Mesenchymal stem cell (in vitro differentiated cells and primary cell): ENCODE measurements around the gene SDSL.

Experiments
- DNase-seq: peaks from one replicate; pipeline ENCODE4 v3.0.0-alpha.2; 2013
- H2AFZ ChIP-seq: one replicate; pipeline ENCODE4 v1.6.1; 2013; ENCODE audit warnings: low read depth, mild to moderate bottlenecking, control low read depth, inconsistent platforms, low read length, moderate library complexity
- H2AK5ac ChIP-seq: 2 replicates; pipeline ENCODE4 v1.6.1; 2013; ENCODE audit warnings: low read length, moderate library complexity, mild to moderate bottlenecking, inconsistent platforms; ENCODE audit not compliant: severe bottlenecking
- H2BK120ac ChIP-seq: one replicate; pipeline ENCODE4 v1.6.1; 2013; ENCODE audit warnings: low read depth, mild to moderate bottlenecking, inconsistent platforms, low read length, moderate library complexity
- H2BK12ac ChIP-seq, 2 experiments: one replicate each; pipeline ENCODE4 v1.6.1; 2013; ENCODE audit warnings: inconsistent platforms in 2 of 2, low read length in 2 of 2, mild to moderate bottlenecking in 2 of 2, moderate library complexity in 2 of 2, control low read depth in 1 of 2
- H2BK15ac ChIP-seq: one replicate; pipeline ENCODE4 v1.6.1; 2013; ENCODE audit warnings: mild to moderate bottlenecking, low read depth, inconsistent platforms; ENCODE audit not compliant: poor library complexity, severe bottlenecking
- H2BK5ac ChIP-seq: 2 replicates; pipeline ENCODE4 v1.6.1; 2013; ENCODE audit warnings: low read depth, mild to moderate bottlenecking, low read length, control low read depth, inconsistent platforms; ENCODE audit not compliant: poor library complexity, severe bottlenecking
- H3K14ac ChIP-seq, 2 experiments: one replicate each; pipeline ENCODE4 v1.6.1; 2013; ENCODE audit warnings: inconsistent platforms in 2 of 2, low read length in 2 of 2, control low read depth in 1 of 2, mild to moderate bottlenecking in 1 of 2, moderate library complexity in 1 of 2
- H3K18ac ChIP-seq, 2 experiments: one replicate each; pipeline ENCODE4 v1.6.1; 2013; ENCODE audit warnings: inconsistent platforms in 2 of 2, low read length in 2 of 2, control low read depth in 1 of 2, low read depth in 1 of 2, mild to moderate bottlenecking in 1 of 2
- H3K23ac ChIP-seq, 2 experiments: one replicate each; pipeline ENCODE4 v1.6.1; 2013; ENCODE audit warnings: inconsistent platforms in 2 of 2, low read length in 2 of 2, mild to moderate bottlenecking in 2 of 2, moderate library complexity in 2 of 2, control low read depth in 1 of 2
- H3K27ac ChIP-seq: 2 replicates; pipeline ENCODE4 v1.5.1; 2013; ENCODE audit warnings: mild to moderate bottlenecking, moderate library complexity, low read length, control low read depth, inconsistent platforms; ENCODE audit not compliant: poor library complexity, severe bottlenecking
- H3K27me3 ChIP-seq, 2 experiments: 2 replicates each; pipeline versions ENCODE4 v1.6.1 to v1.7.0; 2013; ENCODE audit warnings: low read length in 2 of 2, mild to moderate bottlenecking in 2 of 2, moderate library complexity in 2 of 2, control low read depth in 1 of 2, inconsistent platforms in 1 of 2; ENCODE audit not compliant: control insufficient read depth in 1 of 2, insufficient read depth in 1 of 2
- H3K36me3 ChIP-seq, 2 experiments: 2 replicates each; pipeline versions ENCODE4 v1.6.1 to v1.7.0; 2013; ENCODE audit warnings: low read length in 2 of 2, control low read depth in 1 of 2, inconsistent platforms in 1 of 2, low read depth in 1 of 2, mild to moderate bottlenecking in 1 of 2; ENCODE audit not compliant: insufficient read depth in 2 of 2, control insufficient read depth in 1 of 2
- H3K4ac ChIP-seq, 2 experiments: one replicate each; pipeline ENCODE4 v1.6.1; 2013; ENCODE audit warnings: inconsistent platforms in 2 of 2, low read length in 2 of 2, mild to moderate bottlenecking in 2 of 2, moderate library complexity in 2 of 2, control low read depth in 1 of 2, low read depth in 1 of 2
- H3K4me1 ChIP-seq: 2 replicates; pipeline ENCODE4 v1.6.1; 2013; ENCODE audit warnings: low read depth, low read length, control low read depth; ENCODE audit not compliant: control insufficient read depth, insufficient read depth
- H3K4me2 ChIP-seq: 2 replicates; pipeline ENCODE4 v1.6.1; 2013; ENCODE audit warnings: low read length, mild to moderate bottlenecking, inconsistent platforms; ENCODE audit not compliant: poor library complexity, severe bottlenecking
- H3K4me3 ChIP-seq, 2 experiments: 2 replicates each; pipeline versions ENCODE4 v1.5.1 to v1.7.0; 2013; ENCODE audit warnings: low read length in 2 of 2, mild to moderate bottlenecking in 2 of 2, control low read depth in 1 of 2, low read depth in 1 of 2; ENCODE audit not compliant: insufficient read depth in 1 of 2
- H3K79me1 ChIP-seq: replicated peaks from 2 replicates; pipeline ENCODE4 v1.6.1; 2013; ENCODE audit warnings: mild to moderate bottlenecking, control low read depth, low read length, inconsistent platforms; ENCODE audit not compliant: poor library complexity, severe bottlenecking
- H3K9ac ChIP-seq: 2 replicates; pipeline ENCODE4 v1.7.0; 2013; ENCODE audit warnings: mild to moderate bottlenecking, low read length, moderate library complexity
- H3K9me3 ChIP-seq: 2 replicates; pipeline ENCODE4 v1.7.0; 2013; ENCODE audit warnings: mild to moderate bottlenecking, low read length; ENCODE audit not compliant: control insufficient read depth
- H4K8ac ChIP-seq: one replicate; pipeline ENCODE4 v1.6.1; 2013; ENCODE audit warnings: inconsistent platforms, mild to moderate bottlenecking, low read length, moderate library complexity
- H4K91ac ChIP-seq: one replicate; pipeline ENCODE4 v1.6.1; 2013; ENCODE audit warnings: mild to moderate bottlenecking, low read length, inconsistent platforms
- WGBS: methylation state at CpG from one replicate; pipeline ENCODE4 v1.1.7; 2013; ENCODE audit warnings: mixed read lengths; 5-methylcytosine and 5-hydroxymethylcytosine counted together

Gene SDSL

DNA sequence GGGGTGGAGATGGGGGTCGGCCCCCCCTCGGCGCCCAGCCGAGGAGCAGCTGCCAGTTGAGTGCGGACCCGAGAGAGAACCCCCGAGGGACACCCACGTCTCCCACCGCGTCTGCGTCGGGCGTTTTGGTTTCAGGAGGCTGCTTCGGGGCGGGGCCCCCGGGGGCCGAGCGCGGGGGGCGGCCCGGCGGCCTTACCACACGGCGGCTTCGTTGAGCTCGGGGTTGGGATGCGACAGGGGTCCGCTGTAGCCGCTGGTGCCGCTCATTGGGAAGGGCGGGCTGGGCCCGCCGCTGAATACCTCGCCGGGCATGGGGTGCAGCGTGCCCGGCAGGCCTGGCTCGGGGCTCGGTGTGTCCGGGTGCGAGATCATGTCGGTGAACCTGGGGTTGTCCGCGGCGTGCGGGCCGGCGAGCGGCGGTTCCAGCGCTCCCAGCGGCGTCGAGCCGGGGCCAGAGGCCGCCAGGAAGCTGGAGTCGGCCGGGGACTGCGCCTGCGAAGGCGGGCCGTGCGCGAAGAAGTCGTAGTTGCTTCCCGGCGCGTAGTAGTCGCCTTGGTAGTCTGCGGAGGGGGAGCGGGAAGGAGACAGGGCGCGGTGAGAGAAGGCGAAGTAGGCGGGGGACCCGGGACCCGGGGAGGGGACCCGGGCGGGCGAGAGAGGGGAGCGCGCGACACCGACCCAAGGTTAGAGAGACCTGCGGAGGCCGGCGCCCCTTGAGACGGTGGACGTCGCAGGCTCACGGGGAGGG is 41.0 kb downstream of the SDSL start:
- Histone ChIP-seq H2AK5ac (no peak overlapping the region), H3K4me3 (peak overlapping the region in 1 of 2 experiments; percentile 9), H3K36me3 (no peaks in the 10 kb centered on the region), H3K9ac (no peak overlapping the region), H4K91ac (no peak overlapping the region), H2BK5ac (no peak overlapping the region), H3K18ac (no peak overlapping the region), H3K4me2 (peak overlapping the region; percentile 73), H3K27ac (no peak overlapping the region), H3K79me1 (no peaks in the 10 kb centered on the region), H2BK15ac (no peak overlapping the region), H3K23ac (peak overlapping the region in 1 of 2 experiments; percentile 72), H3K4ac (no peak overlapping the region), H4K8ac (no peak overlapping the region), H2BK120ac (no peak overlapping the region), H2AFZ (no peak overlapping the region), H3K14ac (no peak overlapping the region), H2BK12ac (no peak overlapping the region), H3K27me3 (peaks cover 83 to 84% of the 10 kb centered on the region in 2 experiments), H3K9me3 (no peaks in the 10 kb centered on the region), H3K4me1 (peaks cover 43% of the 10 kb centered on the region)
- WGBS = 2% methylated on average over 81 of the region's 91 CpGs
- DNase-seq = no peak

DNA sequence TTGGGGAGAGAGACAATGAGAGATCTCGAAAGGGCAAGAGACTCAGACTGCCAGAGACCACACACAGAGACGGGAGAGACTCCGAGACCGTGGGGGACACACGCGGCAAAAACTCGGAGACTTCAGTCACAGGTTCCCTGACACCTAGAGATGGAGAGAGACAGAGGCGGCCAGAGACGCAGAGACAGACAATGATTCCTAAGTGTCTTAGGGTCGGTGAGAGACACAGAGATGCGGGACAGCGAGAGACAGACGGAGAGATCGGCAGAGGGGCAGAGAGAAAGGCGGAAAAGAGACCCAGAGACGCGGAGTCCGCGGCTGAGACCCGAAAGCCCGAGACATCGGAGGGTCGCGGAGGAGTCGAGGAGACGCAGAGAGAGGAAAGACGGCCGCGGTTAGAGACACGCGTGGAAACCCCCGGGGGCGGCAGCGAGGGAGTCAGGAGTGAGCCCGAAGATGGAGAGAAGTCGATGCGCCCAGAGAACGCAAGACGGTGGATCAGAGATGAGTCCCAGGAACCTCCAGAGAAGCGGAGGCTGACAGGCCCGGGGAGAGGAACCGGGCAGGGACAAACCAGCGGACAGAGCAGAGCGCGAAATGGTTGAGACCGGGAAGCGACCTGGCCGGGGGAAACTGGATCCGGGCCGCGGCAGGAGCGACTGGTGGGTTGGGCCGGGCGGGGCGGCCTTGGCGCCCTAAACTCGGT is 41.7 kb downstream of the SDSL start:
- Histone ChIP-seq H3K4ac (no peak overlapping the region), H3K9ac (no peak overlapping the region), H3K27ac (no peak overlapping the region), H3K27me3 (peaks cover 83 to 84% of the 10 kb centered on the region in 2 experiments), H3K23ac (no peak overlapping the region), H2BK120ac (no peak overlapping the region), H2AFZ (no peak overlapping the region), H3K36me3 (no peaks in the 10 kb centered on the region), H4K8ac (no peak overlapping the region), H3K79me1 (no peaks in the 10 kb centered on the region), H3K14ac (no peak overlapping the region), H2BK12ac (no peak overlapping the region), H2BK15ac (no peak overlapping the region), H3K4me1 (peaks cover 45% of the 10 kb centered on the region), H3K4me2 (peak overlapping the region; percentile 19), H3K9me3 (no peaks in the 10 kb centered on the region), H2AK5ac (no peak overlapping the region), H4K91ac (no peak overlapping the region), H3K18ac (no peak overlapping the region), H2BK5ac (no peak overlapping the region), H3K4me3 (no peak overlapping the region)
- WGBS = 1% methylated on average over 57 of the region's 57 CpGs
- peak; percentile 23 for DNase-seq

GRCh38 chr12:113464452-113464775 is 42.2 kb downstream of the SDSL start:
- Histone ChIP-seq H2AK5ac (no peak overlapping the region), H3K9ac (no peak overlapping the region), H3K4me1 (peaks cover 45% of the 10 kb centered on the region), H2BK12ac (no peak overlapping the region), H3K27me3 (peaks cover 83 to 84% of the 10 kb centered on the region in 2 experiments), H3K18ac (no peak overlapping the region), H2BK5ac (no peak overlapping the region), H3K4ac (no peak overlapping the region), H4K8ac (no peak overlapping the region), H3K9me3 (no peaks in the 10 kb centered on the region), H3K4me2 (no peak overlapping the region), H2BK15ac (no peak overlapping the region), H3K4me3 (no peak overlapping the region), H2BK120ac (no peak overlapping the region), H3K23ac (no peak overlapping the region), H3K27ac (no peak overlapping the region), H3K36me3 (no peaks in the 10 kb centered on the region), H3K79me1 (no peaks in the 10 kb centered on the region), H3K14ac (no peak overlapping the region), H2AFZ (no peak overlapping the region), H4K91ac (no peak overlapping the region)
- no peak for DNase-seq
- WGBS = under 1% methylated on average over 16 of the region's 16 CpGs

GRCh38 chr12:113464852-113465719 is 42.9 kb downstream of the SDSL start:
- Histone ChIP-seq H3K9ac (no peak overlapping the region), H2AK5ac (no peak overlapping the region), H3K4me2 (peak overlapping the region; percentile 40), H3K14ac (no peak overlapping the region), H2BK15ac (no peak overlapping the region), H3K79me1 (no peaks in the 10 kb centered on the region), H3K9me3 (no peaks in the 10 kb centered on the region), H3K23ac (no peak overlapping the region), H2BK5ac (no peak overlapping the region), H3K36me3 (no peaks in the 10 kb centered on the region), H2BK12ac (no peak overlapping the region), H4K8ac (no peak overlapping the region), H2BK120ac (no peak overlapping the region), H3K4me1 (peaks cover 45% of the 10 kb centered on the region), H2AFZ (no peak overlapping the region), H3K18ac (no peak overlapping the region), H3K27me3 (peaks cover 83 to 84% of the 10 kb centered on the region in 2 experiments), H3K27ac (no peak overlapping the region), H3K4me3 (no peak overlapping the region), H3K4ac (no peak overlapping the region), H4K91ac (no peak overlapping the region)
- under 1% methylated on average over 44 of the region's 64 CpGs for WGBS
- DNase-seq = no peak
